Loucy (cell line): ENCODE results near the gene PAF1.
"Not testable (repeated sequence)": the region's sequence is repeated elsewhere in the genome, so short reads cannot be mapped to it uniquely, and the experiment has no call there.

Source experiments
- H2AFZ ChIP-seq: fragments of 200-600 bp; sonication (generic); 2 replicates; pipeline ENCODE4 v1.6.0; 2016; ENCODE audit warnings: antibody characterized with exemption, mild to moderate bottlenecking, low read length, moderate library complexity
- H3F3A ChIP-seq: fragments of 200-600 bp; 2 replicates; pipeline ENCODE4 v1.6.0; 2016; ENCODE audit warnings: antibody characterized with exemption, low read depth, mild to moderate bottlenecking
- H3K27me3 ChIP-seq: fragments of 200-600 bp; sonication (generic); 2 replicates; pipeline ENCODE4 v1.6.1; 2014; ENCODE audit warnings: low read length, mild to moderate bottlenecking; ENCODE audit not compliant: insufficient read depth, poor library complexity, severe bottlenecking
- H3K36me3 ChIP-seq: fragments of 200-600 bp; sonication (generic); 2 replicates; pipeline ENCODE4 v1.6.1; 2016; ENCODE audit warnings: low read length; ENCODE audit not compliant: insufficient read depth
- H3K4me1 ChIP-seq: fragments of 200-600 bp; sonication (generic); 2 replicates; pipeline ENCODE4 v1.5.1; 2014; ENCODE audit warnings: low read length, mild to moderate bottlenecking; ENCODE audit not compliant: insufficient read depth, poor library complexity, severe bottlenecking
- H3K4me2 ChIP-seq: fragments of 200-600 bp; sonication (generic); 2 replicates; pipeline ENCODE4 v1.6.0; 2014; ENCODE audit warnings: antibody characterized with exemption, low read length, low read depth, mild to moderate bottlenecking; ENCODE audit not compliant: poor library complexity, severe bottlenecking
- H3K4me3 ChIP-seq: fragments of 200-600 bp; sonication (generic); 2 replicates; pipeline ENCODE4 v1.5.1; 2014; ENCODE audit warnings: low read length, mild to moderate bottlenecking, mixed read lengths; ENCODE audit not compliant: poor library complexity, severe bottlenecking
- H3K79me2 ChIP-seq: fragments of 200-600 bp; sonication (generic); 2 replicates; pipeline ENCODE4 v1.6.1; 2014; ENCODE audit warnings: low read length; ENCODE audit not compliant: insufficient read depth
- H3K9ac ChIP-seq: fragments of 200-600 bp; sonication (generic); 2 replicates; pipeline ENCODE4 v1.6.0; 2014; ENCODE audit warnings: mild to moderate bottlenecking, low read depth, low read length, moderate library complexity; ENCODE audit not compliant: poor library complexity, severe bottlenecking
- H3K9me2 ChIP-seq: fragments of 200-600 bp; sonication (generic); replicated peaks from 2 replicates; pipeline ENCODE4 v1.6.1; 2016; ENCODE audit warnings: low read depth, low read length, mixed read lengths
- H3K9me3 ChIP-seq: fragments of 200-600 bp; sonication (generic); 2 replicates; pipeline ENCODE4 v1.6.1; 2014; ENCODE audit warnings: mild to moderate bottlenecking, antibody characterized with exemption, low read length, low read depth; ENCODE audit not compliant: insufficient read depth
- H4K20me1 ChIP-seq: fragments of 200-600 bp; sonication (generic); 2 replicates; pipeline ENCODE4 v1.6.0; 2014; ENCODE audit warnings: antibody characterized with exemption, low read length, mild to moderate bottlenecking; ENCODE audit not compliant: insufficient read depth, poor library complexity, severe bottlenecking
- CTCF ChIP-seq: fragments of 200-600 bp; sonication (generic); conservative IDR thresholded peaks from 2 replicates; pipeline ENCODE4 v1.5.1; 2014; ENCODE audit warnings: mild to moderate bottlenecking, antibody characterized with exemption, low read length
- EZH2phosphoT487 ChIP-seq: fragments of 200-600 bp; IDR thresholded peaks from 2 replicates; pipeline ENCODE4 v1.6.1; 2018; ENCODE audit warnings: antibody characterized with exemption, mild to moderate bottlenecking, moderate library complexity, borderline replicate concordance

The PAF1 gene

GRCh38 chr19:39341719-39342604, 48.9 kb downstream of the PAF1 start, which contains the start of gene SAMD4B:
Gene SAMD4B, plus strand, starts transcription at chr19:39342421. Its CDS starts 14,473 bp downstream, at chr19:39356894.
- H3K4me1 ChIP-seq: peaks cover 51% of the 10 kb centered on the region

DNA sequence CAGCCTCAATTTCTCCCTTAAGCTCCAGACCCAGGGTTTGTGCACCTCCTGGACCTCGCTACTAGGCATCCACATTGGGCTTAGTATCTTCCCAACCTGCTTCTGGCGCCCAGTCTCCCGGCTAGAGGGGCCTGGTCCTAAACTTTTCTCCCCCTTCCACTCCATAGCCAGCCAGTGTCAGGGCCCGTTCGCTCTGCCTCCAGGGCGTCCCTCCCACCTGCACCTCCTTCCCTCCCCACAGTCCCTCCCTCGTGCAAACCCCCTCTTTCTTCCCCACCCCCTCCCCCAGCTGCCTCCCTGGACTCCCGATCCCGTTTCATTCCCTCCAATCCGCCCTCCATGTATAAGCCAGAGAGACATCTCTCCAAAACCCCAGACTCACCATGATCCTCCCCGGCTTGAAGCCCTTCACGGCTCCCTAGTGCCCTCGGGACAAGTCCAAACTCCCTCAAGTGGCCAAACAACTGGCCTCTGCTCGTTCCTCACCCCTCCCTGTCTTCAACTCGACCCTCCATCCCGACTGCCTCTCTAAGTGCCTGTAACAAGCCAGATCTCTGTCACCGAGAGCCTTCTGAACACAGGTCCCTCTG, 49.7 kb downstream of the PAF1 start:
- Histone ChIP-seq H3K36me3 (no peaks in the 10 kb centered on the region), H3K79me2 (peaks cover 49% of the 10 kb centered on the region), H3K4me1 (peaks cover 49% of the 10 kb centered on the region), H3K9me2 (no peaks in the 10 kb centered on the region), H4K20me1 (peaks cover 29% of the 10 kb centered on the region), H2AFZ (peak overlapping the region; percentile 65), H3F3A (no peaks in the 10 kb centered on the region), H3K4me3 (peak overlapping the region; percentile 88), H3K9ac (peak overlapping the region; percentile 88), H3K9me3 (no peaks in the 10 kb centered on the region), H3K4me2 (peak overlapping the region; percentile 96), H3K27me3 (no peaks in the 10 kb centered on the region)
- TF ChIP-seq EZH2phosphoT487 (no peak), CTCF (no peak)

More at GRCh38 chr19:39341719-39342604, 48.9 kb downstream of the PAF1 start, which contains the start of gene SAMD4B:
- Histone ChIP-seq H3K27me3 (no peaks in the 10 kb centered on the region), H2AFZ (peak within 1 kb of the TSS; percentile 65), H4K20me1 (peaks cover 36% of the 10 kb centered on the region), H3K4me2 (peak within 1 kb of the TSS; percentile 100), H3K79me2 (peaks cover 54% of the 10 kb centered on the region), H3K4me3 (peak within 1 kb of the TSS; percentile 92), H3K36me3 (no peaks in the 10 kb centered on the region), H3K9me3 (no peaks in the 10 kb centered on the region), H3K9me2 (no peaks in the 10 kb centered on the region), H3F3A (no peaks in the 10 kb centered on the region), H3K9ac (peak within 1 kb of the TSS; percentile 93)
- TF ChIP-seq CTCF (peak; percentile 54), EZH2phosphoT487 (no peak)

GRCh38 chr19:39340156-39340555, 50.8 kb downstream of the PAF1 start:
- H3K27me3 ChIP-seq, H3K9me3 ChIP-seq, H3K9me2 ChIP-seq, H2AFZ ChIP-seq, H3F3A ChIP-seq, H3K4me3 ChIP-seq, H3K36me3 ChIP-seq: not testable (repeated sequence)
- Histone ChIP-seq H3K79me2 (peaks cover 39% of the 10 kb centered on the region), H3K4me2 (peak overlapping the region; percentile 96), H3K4me1 (peaks cover 41% of the 10 kb centered on the region), H4K20me1 (peaks cover 23% of the 10 kb centered on the region), H3K9ac (peak overlapping the region; percentile 88)
